Measurements from ENCODE around the gene SORCS2. TPM values are rescaled to one million over a fixed set of nuclear protein-coding genes. Genes with fewer than 3 reads are reported as not detected.

Gene SORCS2
- total RNA-seq, 1 experiment from 2014 or later = 4.1 TPM

DNA sequence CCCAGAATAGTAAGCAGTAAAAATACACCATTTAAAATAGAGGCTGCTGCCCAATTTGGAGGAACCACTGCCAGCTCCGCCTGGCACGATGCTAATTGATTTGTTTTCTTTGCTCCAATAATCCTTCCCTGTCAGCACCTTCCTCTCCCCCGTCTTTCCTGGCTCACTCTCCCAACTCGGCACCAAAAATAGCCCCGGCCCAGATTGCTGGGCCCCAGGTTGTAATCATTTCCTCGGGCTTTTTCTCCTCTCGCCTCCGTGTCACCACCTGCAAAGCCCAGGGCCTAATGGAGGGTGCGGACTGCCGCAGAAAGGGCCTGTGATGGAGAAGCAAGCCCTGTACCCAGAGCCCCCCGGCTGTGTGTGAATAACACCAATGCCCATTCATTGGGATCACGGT, 440.0 kb downstream of the SORCS2 start:
- no peak for TF ChIP-seq EZH2 (IDR thresholded peaks at IDR 0.05; ENCODE audit: low read length, unreplicated experiment)
- TF ChIP-seq, protein P1, sequence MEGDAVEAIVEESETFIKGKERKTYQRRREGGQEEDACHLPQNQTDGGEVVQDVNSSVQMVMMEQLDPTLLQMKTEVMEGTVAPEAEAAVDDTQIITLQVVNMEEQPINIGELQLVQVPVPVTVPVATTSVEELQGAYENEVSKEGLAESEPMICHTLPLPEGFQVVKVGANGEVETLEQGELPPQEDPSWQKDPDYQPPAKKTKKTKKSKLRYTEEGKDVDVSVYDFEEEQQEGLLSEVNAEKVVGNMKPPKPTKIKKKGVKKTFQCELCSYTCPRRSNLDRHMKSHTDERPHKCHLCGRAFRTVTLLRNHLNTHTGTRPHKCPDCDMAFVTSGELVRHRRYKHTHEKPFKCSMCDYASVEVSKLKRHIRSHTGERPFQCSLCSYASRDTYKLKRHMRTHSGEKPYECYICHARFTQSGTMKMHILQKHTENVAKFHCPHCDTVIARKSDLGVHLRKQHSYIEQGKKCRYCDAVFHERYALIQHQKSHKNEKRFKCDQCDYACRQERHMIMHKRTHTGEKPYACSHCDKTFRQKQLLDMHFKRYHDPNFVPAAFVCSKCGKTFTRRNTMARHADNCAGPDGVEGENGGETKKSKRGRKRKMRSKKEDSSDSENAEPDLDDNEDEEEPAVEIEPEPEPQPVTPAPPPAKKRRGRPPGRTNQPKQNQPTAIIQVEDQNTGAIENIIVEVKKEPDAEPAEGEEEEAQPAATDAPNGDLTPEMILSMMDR (conservative IDR thresholded peaks at IDR 0.05; ENCODE audit: low read depth, low read length) = no peak
- no peak for TF ChIP-seq EZH2phosphoT487 (IDR thresholded peaks at IDR 0.05; ENCODE audit: borderline replicate concordance, low read length)
- intact Hi-C loops (cut with micrococcal nuclease) = no loop called here
- no peak overlapping the region for H3K4me3 ChIP-seq (ENCODE audit: low read length)
- H3K4me1 ChIP-seq (ENCODE audit: insufficient read depth, low read length) = peaks cover 22% of the 10 kb centered on the region
- no peaks in the 10 kb centered on the region for H3K27me3 ChIP-seq (ENCODE audit: low read length)
- no peak overlapping the region for H3K9ac ChIP-seq (ENCODE audit: low read length)
- CTCF ChIA-PET = no interaction called here
- no peaks in the 10 kb centered on the region for H4K20me1 ChIP-seq (ENCODE audit: low read length)
- no peak overlapping the region for H3K4me2 ChIP-seq (ENCODE audit: low read length)
- DNase-seq (no peak), ATAC-seq (no peak)
- no TSS peak for BruUV-seq (replicated peaks)
- POLR2A ChIA-PET (ENCODE audit: unreplicated experiment) = no interaction called here
- no peaks in the 10 kb centered on the region for H3K9me3 ChIP-seq (ENCODE audit: low read length)
- H3K27ac ChIP-seq (ENCODE audit: low read length) = no peak overlapping the region
- no peaks in the 10 kb centered on the region for H3K9me2 ChIP-seq (replicated peaks; ENCODE audit: low read length)
- no peaks in the 10 kb centered on the region for H3F3A ChIP-seq (ENCODE audit: low read length, unreplicated experiment)
- no peak overlapping the region for H2AFZ ChIP-seq (ENCODE audit: low read length)
- H3K79me2 ChIP-seq (ENCODE audit: low read length) = no peaks in the 10 kb centered on the region
- no peaks in the 10 kb centered on the region for H3K36me3 ChIP-seq (ENCODE audit: low read depth, low read length)

DNA sequence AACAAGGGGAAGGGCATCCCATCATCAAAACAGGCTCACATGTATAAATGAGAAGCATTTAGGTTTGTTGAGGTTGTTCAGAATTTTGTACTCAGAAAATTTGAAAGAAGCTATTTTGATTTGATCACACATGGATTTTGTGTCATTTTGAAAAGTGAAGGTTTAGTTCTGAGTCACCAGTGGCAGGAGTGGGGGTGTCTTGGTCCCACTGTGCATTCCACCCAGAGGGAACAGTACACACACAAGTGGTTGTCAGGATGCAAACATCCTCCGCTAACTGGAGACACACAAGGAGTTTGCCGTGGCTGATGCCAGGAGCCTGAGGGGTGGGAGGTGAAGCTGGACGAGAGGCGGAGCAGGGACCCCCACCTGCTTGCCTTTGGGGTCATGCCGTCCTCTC, 440.6 kb downstream of the SORCS2 start:
- CTCF ChIA-PET = no interaction called here

GRCh38 chr4:7634661-7635251, 442.4 kb downstream of the SORCS2 start:
- ATAC-seq = no peak
- ChIA-PET POLR2A (ENCODE audit: unreplicated experiment) (interaction anchor here (0.7 kb wide), 1 partner anchor 11 kb away, joined by 5 read pairs; no protein-coding TSS in a partner anchor), CTCF (no interaction called here)
- TF ChIP-seq EZH2phosphoT487 (IDR thresholded peaks at IDR 0.05; ENCODE audit: borderline replicate concordance, low read length) (no peak), EZH2 (IDR thresholded peaks at IDR 0.05; ENCODE audit: low read length, unreplicated experiment) (no peak)
- TF ChIP-seq, protein P1 (conservative IDR thresholded peaks at IDR 0.05; ENCODE audit: low read depth, low read length) = no peak
- H3K9me3 ChIP-seq (ENCODE audit: low read length) = no peaks in the 10 kb centered on the region
- H3K79me2 ChIP-seq (ENCODE audit: low read length) = no peaks in the 10 kb centered on the region
- no TSS peak for BruUV-seq (replicated peaks)
- no peaks in the 10 kb centered on the region for H3K36me3 ChIP-seq (ENCODE audit: low read depth, low read length)
- H4K20me1 ChIP-seq (ENCODE audit: low read length) = no peaks in the 10 kb centered on the region
- H3K9me2 ChIP-seq (replicated peaks; ENCODE audit: low read length) = no peaks in the 10 kb centered on the region
- no peak overlapping the region for H3K9ac ChIP-seq (ENCODE audit: low read length)
- intact Hi-C loops (cut with micrococcal nuclease) = no loop called here
- peaks cover 21% of the 10 kb centered on the region for H3K4me1 ChIP-seq (ENCODE audit: insufficient read depth, low read length)
- H3K4me3 ChIP-seq (ENCODE audit: low read length) = no peak overlapping the region
- H3K4me2 ChIP-seq (ENCODE audit: low read length) = no peak overlapping the region
- H3K27ac ChIP-seq (ENCODE audit: low read length) = no peak overlapping the region
- no peaks in the 10 kb centered on the region for H3F3A ChIP-seq (ENCODE audit: low read length, unreplicated experiment)
- H2AFZ ChIP-seq (ENCODE audit: low read length) = no peak overlapping the region
- no peaks in the 10 kb centered on the region for H3K27me3 ChIP-seq (ENCODE audit: low read length)
- DNase-seq = no peak

More for the DNA sequence above, 440.6 kb downstream of the SORCS2 start:
- Histone ChIP-seq H4K20me1 (ENCODE audit: low read length) (no peaks in the 10 kb centered on the region), H3K36me3 (ENCODE audit: low read depth, low read length) (no peaks in the 10 kb centered on the region), H3F3A (ENCODE audit: low read length, unreplicated experiment) (no peaks in the 10 kb centered on the region), H3K79me2 (ENCODE audit: low read length) (no peaks in the 10 kb centered on the region), H3K4me3 (ENCODE audit: low read length) (no peak overlapping the region), H3K9me2 (replicated peaks; ENCODE audit: low read length) (no peaks in the 10 kb centered on the region), H3K9me3 (ENCODE audit: low read length) (no peaks in the 10 kb centered on the region), H3K27me3 (ENCODE audit: low read length) (no peaks in the 10 kb centered on the region), H3K9ac (ENCODE audit: low read length) (no peak overlapping the region), H3K4me1 (ENCODE audit: insufficient read depth, low read length) (peaks cover 22% of the 10 kb centered on the region), H3K27ac (ENCODE audit: low read length) (no peak overlapping the region), H3K4me2 (ENCODE audit: low read length) (no peak overlapping the region), H2AFZ (ENCODE audit: low read length) (no peak overlapping the region)
- TF ChIP-seq, protein P1 (conservative IDR thresholded peaks at IDR 0.05; ENCODE audit: low read depth, low read length) = no peak
- TF ChIP-seq EZH2 (IDR thresholded peaks at IDR 0.05; ENCODE audit: low read length, unreplicated experiment) (no peak), EZH2phosphoT487 (IDR thresholded peaks at IDR 0.05; ENCODE audit: borderline replicate concordance, low read length) (no peak)
- POLR2A ChIA-PET (ENCODE audit: unreplicated experiment) = no interaction called here
- ATAC-seq = no peak
- intact Hi-C loops (cut with micrococcal nuclease) = no loop called here
- no TSS peak for BruUV-seq (replicated peaks)
- DNase-seq = no peak

All from PC-3 (cell line).